A549 (cell line): ENCODE measurements around the gene TRIOBP. TPM values are rescaled to one million over a fixed set of nuclear protein-coding genes. Genes with fewer than 3 reads are reported as not detected.
A peak's percentile ranks its signal among the peaks of the same experiment; 100 is the strongest.

Experiments used
- ATAC-seq, 2 experiments: fragments of 200-7000 bp in 1 of 2; fragments of >200 bp in 1 of 2; cut with Nextera tagmentation in 1 of 2; cut with Tn5 transposase in 1 of 2; 3 replicates each; pipeline versions ENCODE4 v1.8.0 to v1.9.1; 2018 to 2020; ENCODE audit warnings: mild to moderate bottlenecking in 1 of 2, moderate library complexity in 1 of 2
- CTCF ChIA-PET: fragments of 300-600 bp; sonication (Branson Sonifier 250); formaldehyde crosslinking; extraction: SDS; loops from one replicate; lab custom pipeline; 2021; ENCODE audit warnings: antibody characterized with exemption, inconsistent platforms; lab: Yijun Ruan, JAX
- POLR2A ChIA-PET: fragments of 350-600 bp; formaldehyde crosslinking; extraction: SDS; loops from one replicate; lab custom pipeline; 2021; ENCODE audit warnings: antibody characterized with exemption, inconsistent platforms; lab: Yijun Ruan, JAX
- DNase-seq, 2 experiments: peaks; one replicate each; pipeline versions ENCODE4 v3.0.0 to v3.0.0-alpha.2; 2011 to 2016; ENCODE audit warnings: low read depth in 1 of 2, low spot score in 1 of 2
- FAIRE-seq: peaks from 2 replicates; lab custom pipeline; 2011; peaks lifted over from hg19 to GRCh38; lab: Jason Lieb, UNC
- H3K27ac ChIP-seq, 2 experiments: fragments of >200 bp; sonication (Bioruptor Twin); formaldehyde crosslinking; 3 replicates each; pipeline ENCODE4 v1.5.1; 2016 to 2017
- H3K4me1 ChIP-seq: fragments of >200 bp; sonication (Bioruptor Twin); formaldehyde crosslinking; 3 replicates; pipeline ENCODE4 v1.6.1; 2016
- H3K4me2 ChIP-seq: fragments of >200 bp; sonication (Bioruptor Twin); formaldehyde crosslinking; 3 replicates; pipeline ENCODE4 v1.6.1; 2016
- H3K4me3 ChIP-seq: fragments of >200 bp; sonication (Bioruptor Twin); formaldehyde crosslinking; 3 replicates; pipeline ENCODE4 v1.5.1; 2016
- H3K9me3 ChIP-seq: fragments of >200 bp; sonication (Bioruptor Twin); formaldehyde crosslinking; 3 replicates; pipeline ENCODE4 v1.6.1; 2016
- BCL3 ChIP-seq: fragments of >200 bp; sonication (Bioruptor Twin); formaldehyde crosslinking; IDR thresholded peaks from 3 replicates; pipeline ENCODE4 v1.6.1; 2016
- CBX2 ChIP-seq: fragments of 200-600 bp; sonication (generic); IDR thresholded peaks from 2 replicates; pipeline ENCODE4 v1.6.1; 2016; ENCODE audit warnings: low read depth, mild to moderate bottlenecking, borderline replicate concordance
- CEBPB ChIP-seq, 2 experiments: fragments of >200 bp in 1 of 2; sonication (Bioruptor Twin) in 1 of 2; formaldehyde crosslinking in 1 of 2; IDR thresholded peaks; 2 replicates each; pipeline ENCODE4 v1.6.1; 2012 to 2016
- CHD2 ChIP-seq: fragments of 150-350 bp; IDR thresholded peaks from 2 replicates; pipeline ENCODE4 v1.6.1; 2014; ENCODE audit warnings: low read length; ENCODE audit not compliant: partially characterized antibody
- CTCF ChIP-seq: fragments of >200 bp; sonication (Bioruptor Twin); formaldehyde crosslinking; IDR thresholded peaks from 3 replicates; pipeline ENCODE4 v1.5.1; 2016
- E2F6 ChIP-seq: IDR thresholded peaks from 2 replicates; pipeline ENCODE4 v1.6.1; 2012; ENCODE audit warnings: low read depth, borderline replicate concordance
- FOSL2 ChIP-seq, 2 experiments: fragments of 450-650 bp in 1 of 2; fragments of >200 bp in 1 of 2; sonication (Bioruptor Twin) in 1 of 2; formaldehyde crosslinking; IDR thresholded peaks; 2 replicates each; pipeline versions ENCODE4 v1.5.0 to v1.6.1; 2016 to 2020; ENCODE audit warnings: mild to moderate bottlenecking in 1 of 2, moderate library complexity in 1 of 2
- FOXS1 ChIP-seq: fragments of 250-450 bp; sonication (Bioruptor Pico); IDR thresholded peaks from 2 replicates; pipeline ENCODE4 v1.5.0; 2020; ENCODE audit warnings: mild to moderate bottlenecking, moderate library complexity
- GATA3 ChIP-seq: IDR thresholded peaks from 2 replicates; pipeline ENCODE4 v1.6.1; 2012; ENCODE audit warnings: borderline replicate concordance
- HMGXB4 ChIP-seq: fragments of 250-450 bp; sonication (Bioruptor Pico); IDR thresholded peaks from 2 replicates; pipeline ENCODE4 v1.5.0; 2021; ENCODE audit warnings: mild to moderate bottlenecking, moderate library complexity, borderline replicate concordance
- HOXB13 ChIP-seq: fragments of 250-450 bp; sonication (Bioruptor Pico); IDR thresholded peaks from 2 replicates; pipeline ENCODE4 v1.5.0; 2020; ENCODE audit warnings: low read depth, mild to moderate bottlenecking, moderate library complexity
- HOXB5 ChIP-seq: fragments of 250-450 bp; sonication (Bioruptor Pico); IDR thresholded peaks from 2 replicates; pipeline ENCODE4 v1.5.0; 2020; ENCODE audit warnings: mild to moderate bottlenecking, moderate library complexity
- JUN ChIP-seq, 2 experiments: fragments of >200 bp; sonication (Bioruptor Twin); formaldehyde crosslinking; IDR thresholded peaks; 2 replicates in 1 of 2; 3 replicates in 1 of 2; pipeline ENCODE4 v1.6.1; 2016 to 2017
- JUNB ChIP-seq: fragments of >200 bp; sonication (Bioruptor Twin); formaldehyde crosslinking; IDR thresholded peaks from 2 replicates; pipeline ENCODE4 v1.6.1; 2016
- KDM1A ChIP-seq: fragments of 200-600 bp; sonication (generic); IDR thresholded peaks from 2 replicates; pipeline ENCODE4 v1.6.1; 2016; ENCODE audit warnings: low read depth, mild to moderate bottlenecking
- MAX ChIP-seq: IDR thresholded peaks from 2 replicates; pipeline ENCODE4 v1.6.1; 2012
- NFE2L2 ChIP-seq: fragments of 150-350 bp; conservative IDR thresholded peaks from 2 replicates; pipeline ENCODE4 v1.6.1; 2014; ENCODE audit warnings: low read length
- NR3C1 ChIP-seq: fragments of >200 bp; sonication (Bioruptor Twin); formaldehyde crosslinking; IDR thresholded peaks from 3 replicates; pipeline ENCODE4 v1.6.1; 2017
- POLR2A ChIP-seq: IDR thresholded peaks from 2 replicates; pipeline ENCODE4 v1.6.1; 2012; ENCODE audit warnings: mild to moderate bottlenecking, low read length
- POLR2AphosphoS2 ChIP-seq: conservative IDR thresholded peaks from 2 replicates; pipeline ENCODE4 v1.6.1; 2012; ENCODE audit warnings: low read length, improper control_type of control experiment, inconsistent platforms
- RAD21 ChIP-seq, 2 experiments: fragments of >200 bp in 1 of 2; sonication (Bioruptor Twin) in 1 of 2; formaldehyde crosslinking in 1 of 2; IDR thresholded peaks in 1 of 2; conservative IDR thresholded peaks in 1 of 2; 2 replicates in 1 of 2; 3 replicates in 1 of 2; pipeline ENCODE4 v1.6.1; 2012 to 2018; ENCODE audit warnings: inconsistent platforms in 1 of 2
- RCOR1 ChIP-seq: fragments of 150-350 bp; IDR thresholded peaks from 2 replicates; pipeline ENCODE4 v1.6.1; 2014; ENCODE audit warnings: antibody characterized with exemption, low read length, low read depth
- RFX5 ChIP-seq: fragments of 450-650 bp; IDR thresholded peaks from 2 replicates; pipeline ENCODE4 v1.7.1; 2014; ENCODE audit warnings: antibody characterized with exemption, mild to moderate bottlenecking, moderate library complexity
- SMC3 ChIP-seq: fragments of >200 bp; sonication (Bioruptor Twin); formaldehyde crosslinking; IDR thresholded peaks from 3 replicates; pipeline ENCODE4 v1.6.1; 2018; ENCODE audit warnings: inconsistent platforms
- TFCP2L1 ChIP-seq: fragments of 250-450 bp; sonication (Bioruptor Pico); IDR thresholded peaks from 2 replicates; pipeline ENCODE4 v1.5.0; 2021; ENCODE audit warnings: mild to moderate bottlenecking
- TP53 ChIP-seq: fragments of 250-450 bp; sonication (Bioruptor Pico); IDR thresholded peaks from 2 replicates; pipeline ENCODE4 v1.5.0; 2021; ENCODE audit warnings: mild to moderate bottlenecking, moderate library complexity
- ZC3H11A ChIP-seq: fragments of 450-650 bp; IDR thresholded peaks from 2 replicates; pipeline ENCODE4 v1.6.1; 2014; ENCODE audit warnings: antibody characterized with exemption, mild to moderate bottlenecking
- ZNF302 ChIP-seq: fragments of 250-450 bp; sonication (Bioruptor Pico); IDR thresholded peaks from 2 replicates; pipeline ENCODE4 v1.9.0; 2021; ENCODE audit warnings: inconsistent platforms, mild to moderate bottlenecking, moderate library complexity
- WGBS: methylation state at CpG from one replicate; pipeline ENCODE4 v1.1.6; 2017; ENCODE audit errors: missing lambda C conversion rate; 5-methylcytosine and 5-hydroxymethylcytosine counted together
- polyA plus RNA-seq, 4 experiments: library from polyadenylated mRNA; depleted of rRNA in 3 of 4; stranded (reverse); fragments of >200 nt; fragmentation: RNase III in 1 of 4; extraction: RNeasy Plus Mini Kit Qiagen cat#74134 plus additional on column Dnase treatment in 1 of 4; gene quantifications; 2 replicates in 3 of 4; 3 replicates in 1 of 4; pipeline ENCODE4 v1.2.3, GENCODE V29; 2011 to 2017

Gene TRIOBP
- polyA plus RNA-seq, 2 of the 4 experiments (the other 2 are of a cell fraction) = 15.7 to 26.0 TPM

GRCh38 chr22:37675930-37676735 is 20.7 kb upstream of the TRIOBP start:
- TF ChIP-seq NR3C1 (no peak), ZNF302 (CRISPR knock-in tag) (no peak), KDM1A (no peak), POLR2AphosphoS2 (no peak), RCOR1 (no peak), BCL3 (no peak), ZC3H11A (no peak), CTCF (no peak), CBX2 (no peak), SMC3 (no peak), HOXB13 (no peak), TP53 (CRISPR knock-in tag) (no peak), NFE2L2 (no peak), TFCP2L1 (CRISPR knock-in tag) (no peak), FOXS1 (CRISPR knock-in tag) (no peak), HOXB5 (no peak), CHD2 (no peak)
- TF ChIP-seq, all 56 proteins: peak for 0
- peak overlapping the region; percentile 93 to 97 for H3K27ac ChIP-seq
- WGBS = 1% methylated on average over 12 of the region's 17 CpGs
- H3K4me3 ChIP-seq = peak overlapping the region; percentile 64
- peak overlapping the region; percentile 100 for H3K4me2 ChIP-seq
- no peak for FAIRE-seq
- no peaks in the 10 kb centered on the region for H3K9me3 ChIP-seq
- POLR2A ChIA-PET = interaction anchor here (1.0 to 3.1 kb wide), 3 partner anchors 10 to 68 kb away, joined by 4 to 31 read pairs (median 8); partner anchors contain the start of genes GGA1, NOL12 and PDXP
- CTCF ChIA-PET = interaction anchor here (1.0 to 15.2 kb wide), 7 partner anchors 10 to 138 kb away, joined by 3 to 152 read pairs (median 4); partner anchors contain the start of gene NOL12
- peak; percentile 20; a peak in 5 of 6 replicates for ATAC-seq
- peak in 1 of 2 experiments; percentile 24 for DNase-seq
- peaks cover 26% of the 10 kb centered on the region for H3K4me1 ChIP-seq

GRCh38 chr22:37676736-37677492 is 19.9 kb upstream of the TRIOBP start:
- Histone ChIP-seq H3K4me1 (peaks cover 33% of the 10 kb centered on the region), H3K9me3 (no peaks in the 10 kb centered on the region), H3K4me2 (peak overlapping the region; percentile 100), H3K4me3 (peak overlapping the region; percentile 64), H3K27ac (peak overlapping the region; percentile 93 to 97)
- WGBS = 2% methylated on average over 21 of the region's 42 CpGs
- peak in 1 of 2 experiments; percentile 83 for DNase-seq
- peak; percentile 47 to 51 for ATAC-seq
- ChIA-PET CTCF (interaction anchor here (1.1 to 15.2 kb wide), 3 partner anchors 9 to 138 kb away, joined by 4 to 152 read pairs (median 5); partner anchors contain the start of gene NOL12), POLR2A (interaction anchor here (0.6 to 3.1 kb wide), 2 partner anchors 9 to 19 kb away, joined by 4 to 31 read pairs; partner anchors contain the start of gene PDXP)
- FAIRE-seq = no peak
- no peak for TF ChIP-seq JUNB
- no peak for TF ChIP-seq CEBPB (IDR thresholded peaks at IDR 0.05)
- 0 out of 2 replicates have a peak, but pooled peaks have one; percentile 22 for TF ChIP-seq GATA3
- no peak for TF ChIP-seq RFX5
- TF ChIP-seq POLR2A = peak; percentile 29; the same call in 1 of the 2 replicates
- TF ChIP-seq POLR2AphosphoS2 = no peak
- TF ChIP-seq MAX = peak; percentile 31; the same call in 1 of the 2 replicates
- peak in 1 of 2 experiments; percentile 42; a peak in 1 of 5 replicates for TF ChIP-seq JUN (IDR thresholded peaks at IDR 0.05)
- no peak for TF ChIP-seq RAD21 (conservative IDR thresholded peaks at IDR 0.05 in 1 of 2, IDR thresholded peaks at IDR 0.05 in 1 of 2)
- TF ChIP-seq HMGXB4 = no peak
- peak; percentile 31; the same call in 1 of the 3 replicates for TF ChIP-seq BCL3
- TF ChIP-seq FOSL2 (IDR thresholded peaks at IDR 0.05) = no peak; the same call in 1 of the 2 replicates
- TF ChIP-seq FOSL2 (CRISPR knock-in tag; IDR thresholded peaks at IDR 0.05) = peak; percentile 60
- TF ChIP-seq E2F6 = peak; percentile 53
